Keratinocyte (primary cell): ENCODE results near the gene IGFLR1. TPM values are rescaled to one million over a fixed set of nuclear protein-coding genes. Genes with fewer than 3 reads are reported as not detected.

ENCODE experiments used
- DNase-seq: peaks from one replicate; pipeline ENCODE4 v3.0.0-alpha.2; 2011; ENCODE audit warnings: low read depth, missing footprints, low spot score
- FAIRE-seq: peaks from 2 replicates; lab custom pipeline; 2011; peaks lifted over from hg19 to GRCh38; lab: Jason Lieb, UNC
- H2AFZ ChIP-seq: 2 replicates; pipeline ENCODE4 v1.6.0; 2012; ENCODE audit warnings: low read length, control low read depth, inconsistent platforms; ENCODE audit not compliant: control insufficient read depth
- H3K27ac ChIP-seq: 2 replicates; pipeline ENCODE4 v1.5.1; 2011; ENCODE audit warnings: low read length; ENCODE audit not compliant: control insufficient read depth, insufficient read depth
- H3K27me3 ChIP-seq: 3 replicates; pipeline ENCODE4 v1.6.0; 2011; ENCODE audit warnings: low read length; ENCODE audit not compliant: control insufficient read depth, insufficient read depth; ENCODE audit errors: extremely low read depth
- H3K36me3 ChIP-seq, 2 experiments: 2 replicates in 1 of 2; 3 replicates in 1 of 2; pipeline ENCODE4 v1.5.1; 2011; ENCODE audit warnings: low read length in 2 of 2, mild to moderate bottlenecking in 1 of 2; ENCODE audit not compliant: control insufficient read depth in 2 of 2, insufficient read depth in 2 of 2; ENCODE audit errors: extremely low read depth in 1 of 2
- H3K4me1 ChIP-seq: 3 replicates; pipeline ENCODE4 v1.5.1; 2011; ENCODE audit warnings: low read length; ENCODE audit not compliant: control insufficient read depth, insufficient read depth; ENCODE audit errors: extremely low read depth
- H3K4me2 ChIP-seq: 3 replicates; pipeline ENCODE4 v1.6.0; 2011; ENCODE audit warnings: low read depth, low read length; ENCODE audit not compliant: control insufficient read depth, insufficient read depth; ENCODE audit errors: extremely low read depth
- H3K4me3 ChIP-seq, 3 experiments: fragments of 200-600 bp in 1 of 3; sonication (generic) in 1 of 3; 2 replicates in 2 of 3; 3 replicates in 1 of 3; pipeline ENCODE4 v1.5.1; 2011 to 2016; ENCODE audit warnings: low read length in 3 of 3, mild to moderate bottlenecking in 3 of 3, control low read depth in 2 of 3, inconsistent platforms in 1 of 3, low read depth in 1 of 3, mixed read lengths in 1 of 3, mixed run types in 1 of 3, moderate library complexity in 1 of 3; ENCODE audit not compliant: control insufficient read depth in 2 of 3, insufficient read depth in 2 of 3; ENCODE audit errors: extremely low read depth in 1 of 3
- H3K79me2 ChIP-seq: 2 replicates; pipeline ENCODE4 v1.6.0; 2012; ENCODE audit warnings: low read length; ENCODE audit not compliant: control insufficient read depth, insufficient read depth
- H3K9ac ChIP-seq: 3 replicates; pipeline ENCODE4 v1.6.0; 2011; ENCODE audit warnings: low read length; ENCODE audit not compliant: control insufficient read depth, insufficient read depth; ENCODE audit errors: extremely low read depth
- H3K9me1 ChIP-seq: 3 replicates; pipeline ENCODE4 v1.6.0; 2011; ENCODE audit warnings: low read length; ENCODE audit not compliant: control insufficient read depth, insufficient read depth; ENCODE audit errors: extremely low read depth
- H3K9me3 ChIP-seq: 2 replicates; pipeline ENCODE4 v1.5.1; 2012; ENCODE audit warnings: low read depth, low read length; ENCODE audit not compliant: control insufficient read depth
- H4K20me1 ChIP-seq: 3 replicates; pipeline ENCODE4 v1.6.0; 2011; ENCODE audit warnings: low read length; ENCODE audit not compliant: control insufficient read depth, insufficient read depth; ENCODE audit errors: extremely low read depth
- EZH2 ChIP-seq: IDR thresholded peaks from one replicate; pipeline ENCODE4 v1.6.1; 2012; ENCODE audit warnings: inconsistent platforms, mild to moderate bottlenecking, low read length, moderate library complexity
- dilution Hi-C: fragments of 300-500 bp; cut with MboI; formaldehyde crosslinking; loops from one replicate; pipeline ENCODE4 v1.7.0; 2020; ENCODE audit warnings: low sequenced_read_pairs; ENCODE audit not compliant: extremely low pct_ligation_motif_present
- polyA plus RNA-seq, 5 experiments: library from polyadenylated mRNA; depleted of rRNA in 3 of 5; stranded (reverse) in 3 of 5; stranded (forward) in 1 of 5; unstranded in 1 of 5; fragments of >200 nt; gene quantifications; 1 replicate in 1 of 5; 2 replicates in 3 of 5; 3 replicates in 1 of 5; pipeline versions ENCODE4 v1.2.1 to v1.2.3, GENCODE V29; 2011 to 2012; ENCODE audit warnings: missing spikeins in 2 of 5, low read depth in 1 of 5, low replicate concordance in 1 of 5
- TF ChIP-seq, protein P1 (sequence below), 3 experiments: IDR thresholded peaks in 1 of 3; conservative IDR thresholded peaks in 1 of 3; optimal IDR thresholded peaks in 1 of 3; 2 replicates in 2 of 3; 3 replicates in 1 of 3; pipeline versions ENCODE3 to v1.5.1; 2011; ENCODE audit warnings: low read length in 3 of 3, mild to moderate bottlenecking in 3 of 3, moderate library complexity in 2 of 3, control low read depth in 1 of 3, inconsistent platforms in 1 of 3; ENCODE audit not compliant: insufficient read depth in 2 of 3; ENCODE audit errors: extremely low read depth in 1 of 3

The IGFLR1 gene
- polyA plus RNA-seq, 1 donor (not counting 4 experiments of a cell fraction or from before 2014, with no cell fraction given) = 0.34 TPM

DNA sequence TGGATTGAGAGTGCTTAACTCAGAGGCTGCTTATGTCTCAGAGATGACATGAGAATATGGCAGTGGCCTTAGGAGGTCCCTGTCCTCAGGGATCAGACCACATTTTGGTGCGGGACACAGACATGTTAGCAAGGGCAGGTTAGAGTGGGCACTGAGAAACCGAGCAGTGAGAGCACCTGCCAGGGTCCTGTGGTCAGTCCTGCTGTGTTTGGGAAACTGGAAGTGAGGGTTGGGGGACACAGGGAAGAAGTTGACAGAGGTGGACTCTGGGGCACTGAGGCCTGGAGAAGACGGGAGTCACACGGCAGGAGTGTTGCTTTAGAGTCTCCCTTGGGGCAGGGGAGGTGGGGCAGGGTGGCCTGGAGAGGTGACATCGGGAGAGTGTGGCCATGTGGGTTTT is 7.4 kb downstream of the IGFLR1 start:
- Histone ChIP-seq H3K27me3 (no peaks in the 10 kb centered on the region), H3K36me3 (peaks cover 55 to 66% of the 10 kb centered on the region in 2 experiments), H3K27ac (no peak overlapping the region), H2AFZ (no peak overlapping the region), H3K4me2 (no peak overlapping the region), H4K20me1 (peaks cover 6% of the 10 kb centered on the region), H3K4me1 (no peaks in the 10 kb centered on the region), H3K9me3 (no peaks in the 10 kb centered on the region), H3K9me1 (no peaks in the 10 kb centered on the region), H3K9ac (no peak overlapping the region), H3K79me2 (peaks cover 2% of the 10 kb centered on the region), H3K4me3 (no peak overlapping the region)
- dilution Hi-C loops = no loop called here
- no peak for FAIRE-seq
- no peak for DNase-seq
- TF ChIP-seq EZH2 = no peak
- TF ChIP-seq, protein P1, sequence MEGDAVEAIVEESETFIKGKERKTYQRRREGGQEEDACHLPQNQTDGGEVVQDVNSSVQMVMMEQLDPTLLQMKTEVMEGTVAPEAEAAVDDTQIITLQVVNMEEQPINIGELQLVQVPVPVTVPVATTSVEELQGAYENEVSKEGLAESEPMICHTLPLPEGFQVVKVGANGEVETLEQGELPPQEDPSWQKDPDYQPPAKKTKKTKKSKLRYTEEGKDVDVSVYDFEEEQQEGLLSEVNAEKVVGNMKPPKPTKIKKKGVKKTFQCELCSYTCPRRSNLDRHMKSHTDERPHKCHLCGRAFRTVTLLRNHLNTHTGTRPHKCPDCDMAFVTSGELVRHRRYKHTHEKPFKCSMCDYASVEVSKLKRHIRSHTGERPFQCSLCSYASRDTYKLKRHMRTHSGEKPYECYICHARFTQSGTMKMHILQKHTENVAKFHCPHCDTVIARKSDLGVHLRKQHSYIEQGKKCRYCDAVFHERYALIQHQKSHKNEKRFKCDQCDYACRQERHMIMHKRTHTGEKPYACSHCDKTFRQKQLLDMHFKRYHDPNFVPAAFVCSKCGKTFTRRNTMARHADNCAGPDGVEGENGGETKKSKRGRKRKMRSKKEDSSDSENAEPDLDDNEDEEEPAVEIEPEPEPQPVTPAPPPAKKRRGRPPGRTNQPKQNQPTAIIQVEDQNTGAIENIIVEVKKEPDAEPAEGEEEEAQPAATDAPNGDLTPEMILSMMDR (optimal IDR thresholded peaks at IDR 0.05 in 1 of 3, IDR thresholded peaks at IDR 0.05 in 1 of 3, conservative IDR thresholded peaks at IDR 0.05 in 1 of 3; ENCODE audit: extremely low read depth in 1 of 3, insufficient read depth in 2 of 3, low read length in 3 of 3) = no peak

DNA sequence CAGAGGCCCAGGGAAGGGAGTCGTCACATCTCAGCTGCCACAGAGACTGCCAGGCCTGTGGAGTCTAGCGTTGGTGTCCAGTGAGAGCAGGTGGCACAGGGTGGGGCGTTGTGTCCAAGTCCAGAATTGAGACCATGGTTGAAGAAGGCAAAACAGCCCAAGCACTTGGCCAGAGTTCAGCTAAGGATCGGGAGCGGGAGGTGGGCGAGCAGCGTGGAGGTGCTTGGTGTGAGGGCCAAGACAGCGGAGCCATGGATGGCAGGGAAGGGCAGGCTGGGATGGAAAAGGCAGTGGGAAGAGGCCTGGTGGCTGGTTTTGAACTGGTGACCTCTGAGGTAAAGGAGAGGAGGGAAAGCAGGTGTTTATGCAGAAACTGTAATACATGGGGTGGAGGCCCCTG is 8.0 kb downstream of the IGFLR1 start:
- H3K4me2 ChIP-seq = no peak overlapping the region

More for the DNA sequence above, 8.0 kb downstream of the IGFLR1 start:
- no peak for DNase-seq
- no peaks in the 10 kb centered on the region for H3K9me3 ChIP-seq
- no peak overlapping the region for H3K4me3 ChIP-seq
- no peak for FAIRE-seq
- no peak for TF ChIP-seq EZH2
- TF ChIP-seq, protein P1 (optimal IDR thresholded peaks at IDR 0.05 in 1 of 3, IDR thresholded peaks at IDR 0.05 in 1 of 3, conservative IDR thresholded peaks at IDR 0.05 in 1 of 3; ENCODE audit: extremely low read depth in 1 of 3, insufficient read depth in 2 of 3, low read length in 3 of 3) = no peak
- no peaks in the 10 kb centered on the region for H3K4me1 ChIP-seq
- dilution Hi-C loops = no loop called here
- H2AFZ ChIP-seq = no peak overlapping the region
- no peaks in the 10 kb centered on the region for H3K9me1 ChIP-seq
- H3K36me3 ChIP-seq = peaks cover 61 to 71% of the 10 kb centered on the region in 2 experiments
- no peaks in the 10 kb centered on the region for H3K27me3 ChIP-seq
- H3K9ac ChIP-seq = no peak overlapping the region
- H3K79me2 ChIP-seq = peaks cover 2% of the 10 kb centered on the region
- peaks cover 6% of the 10 kb centered on the region for H4K20me1 ChIP-seq
- no peak overlapping the region for H3K27ac ChIP-seq
